HG03575 (cell line): ENCODE measurements around the gene PALD1.
"Not testable (repeated sequence)": the region's sequence is repeated elsewhere in the genome, so short reads cannot be mapped to it uniquely, and the experiment has no call there.

Experiments
- ATAC-seq: cut with Tn5 transposase; IDR thresholded peaks from one replicate; pipeline ENCODE4 v1.9.1; 2021; ENCODE audit not compliant: unreplicated experiment, insufficient number of reproducible peaks, low FRiP score; ENCODE audit errors: extremely low read depth

The PALD1 gene

DNA sequence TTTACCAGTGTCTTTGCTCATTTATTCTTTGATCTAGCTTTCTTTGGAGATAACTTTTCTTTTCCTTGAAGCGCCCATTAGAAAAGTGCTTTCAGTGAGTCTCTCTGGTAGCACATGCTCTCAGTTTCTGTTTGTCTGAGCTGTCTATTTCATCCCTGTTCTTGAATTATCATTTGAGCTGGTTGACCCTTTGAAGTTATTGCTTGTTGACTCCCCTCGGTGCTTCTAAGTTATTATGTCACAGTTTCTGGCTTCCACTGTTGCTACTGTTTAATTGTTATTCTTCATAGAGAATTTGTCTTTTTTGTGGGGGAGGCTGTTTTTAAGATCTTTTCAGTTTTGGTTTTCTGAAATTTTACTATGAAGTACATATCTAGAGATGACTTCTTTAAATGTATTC is 135.4 kb downstream of the PALD1 start:
- ATAC-seq: no peak

- ATAC-seq: not testable (repeated sequence)
These were observed 135.8 kb downstream of the PALD1 start for GRCh38 chr10:70614364-70614763.

DNA sequence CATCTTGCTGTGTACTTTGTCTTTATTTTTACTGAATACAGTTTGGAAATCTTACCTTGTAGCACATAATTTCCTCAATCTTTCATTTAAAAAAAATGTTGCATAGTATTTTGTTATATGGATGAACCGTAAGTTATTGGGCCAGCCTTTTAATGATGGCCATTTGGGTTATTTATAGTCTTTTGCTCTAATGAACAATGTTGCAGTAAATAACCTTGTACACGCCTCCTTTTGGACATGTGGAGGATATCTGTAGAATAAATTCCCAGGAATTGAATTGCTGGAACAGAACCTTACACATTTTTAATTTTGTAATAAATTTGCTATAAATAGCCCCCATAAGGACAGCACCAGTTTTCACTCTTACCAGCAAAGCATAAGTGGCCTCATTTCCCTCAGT is 136.6 kb downstream of the PALD1 start:
- ATAC-seq: no peak

DNA sequence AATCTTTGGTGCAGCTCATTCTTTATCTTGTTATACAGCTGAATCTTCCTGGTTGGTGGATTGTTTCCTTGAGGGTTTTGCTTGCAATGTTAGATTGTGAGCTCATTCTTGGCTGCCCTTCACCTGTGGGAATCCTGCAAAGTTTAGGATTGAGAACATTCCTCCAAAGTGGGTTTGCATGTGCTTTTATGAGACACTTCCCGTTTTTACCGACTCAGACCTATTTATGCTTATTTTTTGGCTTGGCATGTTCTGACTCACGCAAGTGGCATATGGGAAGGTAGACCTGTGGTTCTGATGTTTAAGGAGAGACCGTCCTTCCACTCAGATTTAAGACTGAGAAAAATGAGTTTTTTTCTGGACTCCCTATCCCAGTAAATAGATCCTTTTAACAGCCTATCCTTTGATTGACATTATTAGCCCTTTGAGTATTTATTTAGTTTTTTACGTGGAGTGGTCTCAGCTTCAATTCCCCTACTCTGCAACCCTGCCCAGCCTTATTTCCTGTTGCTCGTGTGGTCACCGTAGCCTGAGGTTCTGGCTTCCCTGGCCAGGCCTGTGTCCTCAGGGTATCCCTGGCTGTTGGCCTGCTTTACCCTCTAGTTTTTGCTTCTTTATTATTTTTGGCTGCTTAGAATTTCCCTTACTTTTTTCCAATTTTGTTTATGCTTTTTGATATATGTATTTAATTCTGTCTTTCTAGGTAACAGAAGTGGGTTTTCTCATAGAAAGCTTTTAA is 137.4 kb downstream of the PALD1 start:
- no peak for ATAC-seq

DNA sequence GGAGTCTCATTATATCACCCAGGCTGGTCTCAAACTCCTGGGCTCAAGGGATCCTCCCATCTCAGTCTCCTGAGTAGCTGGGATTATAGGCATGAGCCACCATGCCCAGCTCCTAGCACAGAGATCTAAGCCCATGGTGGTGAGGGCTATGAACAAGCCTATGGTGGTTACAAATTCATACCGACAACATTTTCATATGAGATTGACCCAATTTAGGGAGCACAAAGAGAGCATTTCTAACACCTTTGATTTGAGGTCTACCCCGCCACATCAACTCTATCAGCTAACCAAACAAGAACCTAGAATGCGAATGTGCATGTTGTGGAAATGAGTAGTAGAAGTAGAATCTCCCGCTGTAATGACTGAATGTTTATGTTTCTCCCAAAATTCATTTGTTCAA is 138.2 kb downstream of the PALD1 start:
- ATAC-seq: no peak
